ENCODE measurements around the gene ZFP91. TPM values are rescaled to one million over a fixed set of nuclear protein-coding genes. Genes with fewer than 3 reads are reported as not detected.

ZFP91 gene
- total and polyA plus RNA-seq, 7 donors: 27.8 to 94.1 (median 68.4) TPM

- no peak for ATAC-seq
Observed at GRCh38 chr11:58640386-58641023, 61.6 kb downstream of the ZFP91 start.

GRCh38 chr11:58641341-58641740 lies 62.5 kb downstream of the ZFP91 start:
- no peak for ATAC-seq
- intact Hi-C loops (cut with DNase I): no loop called here
- Histone ChIP-seq H3K27me3 (ENCODE audit: insufficient read depth in 3 of 3, low read length in 2 of 3) (no peaks in the 10 kb centered on the region), H3K4me3 (no peak overlapping the region), H3K4me1 (no peaks in the 10 kb centered on the region), H3K9me3 (no peaks in the 10 kb centered on the region), H3K36me3 (ENCODE audit: insufficient read depth in 1 of 2, low read depth in 1 of 2) (no peaks in the 10 kb centered on the region), H3K27ac (no peak overlapping the region)
- DNase-seq: no peak
- WGBS, 3 donors: 59 to 79% (median 77%) methylated on average over 3 of the region's 3 CpGs
- no peak for TF ChIP-seq CTCF (IDR thresholded peaks at IDR 0.05)

More at GRCh38 chr11:58640386-58641023, 61.6 kb downstream of the ZFP91 start:
- no peak for DNase-seq
- Histone ChIP-seq H3K36me3 (ENCODE audit: insufficient read depth in 1 of 2, low read depth in 1 of 2) (no peaks in the 10 kb centered on the region), H3K4me1 (no peaks in the 10 kb centered on the region), H3K9me3 (no peaks in the 10 kb centered on the region), H3K27ac (no peak overlapping the region), H3K4me3 (no peak overlapping the region), H3K27me3 (ENCODE audit: insufficient read depth in 3 of 3, low read length in 2 of 3) (no peaks in the 10 kb centered on the region)
- intact Hi-C loops (cut with DNase I): no loop called here
- WGBS, 3 donors: 8 to 13% (median 11%) methylated on average over 1 of the region's 1 CpG
- TF ChIP-seq CTCF (IDR thresholded peaks at IDR 0.05): no peak

- intact Hi-C loops (cut with DNase I): no loop called here
- TF ChIP-seq CTCF (IDR thresholded peaks at IDR 0.05): no peak
- ATAC-seq: no peak
Observed at GRCh38 chr11:58641803-58642581, 63.1 kb downstream of the ZFP91 start.

GRCh38 chr11:58645854-58646253 lies 67.0 kb downstream of the ZFP91 start:
- Histone ChIP-seq H3K27me3 (ENCODE audit: insufficient read depth in 3 of 3, low read length in 2 of 3) (no peaks in the 10 kb centered on the region), H3K36me3 (ENCODE audit: insufficient read depth in 1 of 2, low read depth in 1 of 2) (no peaks in the 10 kb centered on the region), H3K9me3 (no peaks in the 10 kb centered on the region), H3K4me3 (no peak overlapping the region), H3K4me1 (no peaks in the 10 kb centered on the region), H3K27ac (no peak overlapping the region)
- ATAC-seq (no peak), DNase-seq (no peak)
- intact Hi-C loops (cut with DNase I): no loop called here
- TF ChIP-seq CTCF (IDR thresholded peaks at IDR 0.05): no peak

More at GRCh38 chr11:58641803-58642581, 63.1 kb downstream of the ZFP91 start:
- Histone ChIP-seq H3K27me3 (ENCODE audit: insufficient read depth in 3 of 3, low read length in 2 of 3) (no peaks in the 10 kb centered on the region), H3K27ac (no peak overlapping the region), H3K4me1 (no peaks in the 10 kb centered on the region), H3K4me3 (no peak overlapping the region), H3K36me3 (ENCODE audit: insufficient read depth in 1 of 2, low read depth in 1 of 2) (no peaks in the 10 kb centered on the region), H3K9me3 (no peaks in the 10 kb centered on the region)
- 72 to 79% (median 74%) methylated on average over 7 of the region's 7 CpGs for WGBS, 3 donors
- DNase-seq: no peak

All from psoas muscle (tissue), 8 donors.